HG03175 (cell line): ENCODE data around the gene PLK5.
A peak's percentile ranks its signal among the peaks of the same experiment; 100 is the strongest.
"Not testable (repeated sequence)": the region's sequence is repeated elsewhere in the genome, so short reads cannot be mapped to it uniquely, and the experiment has no call there.

Experiments
- ATAC-seq: cut with Tn5 transposase; IDR thresholded peaks from one replicate; pipeline ENCODE4 v1.9.1; 2021; ENCODE audit warnings: mild to moderate bottlenecking, moderate library complexity; ENCODE audit not compliant: unreplicated experiment

Gene PLK5, protein sequence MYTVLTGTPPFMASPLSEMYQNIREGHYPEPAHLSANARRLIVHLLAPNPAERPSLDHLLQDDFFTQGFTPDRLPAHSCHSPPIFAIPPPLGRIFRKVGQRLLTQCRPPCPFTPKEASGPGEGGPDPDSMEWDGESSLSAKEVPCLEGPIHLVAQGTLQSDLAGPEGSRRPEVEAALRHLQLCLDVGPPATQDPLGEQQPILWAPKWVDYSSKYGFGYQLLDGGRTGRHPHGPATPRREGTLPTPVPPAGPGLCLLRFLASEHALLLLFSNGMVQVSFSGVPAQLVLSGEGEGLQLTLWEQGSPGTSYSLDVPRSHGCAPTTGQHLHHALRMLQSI

DNA sequence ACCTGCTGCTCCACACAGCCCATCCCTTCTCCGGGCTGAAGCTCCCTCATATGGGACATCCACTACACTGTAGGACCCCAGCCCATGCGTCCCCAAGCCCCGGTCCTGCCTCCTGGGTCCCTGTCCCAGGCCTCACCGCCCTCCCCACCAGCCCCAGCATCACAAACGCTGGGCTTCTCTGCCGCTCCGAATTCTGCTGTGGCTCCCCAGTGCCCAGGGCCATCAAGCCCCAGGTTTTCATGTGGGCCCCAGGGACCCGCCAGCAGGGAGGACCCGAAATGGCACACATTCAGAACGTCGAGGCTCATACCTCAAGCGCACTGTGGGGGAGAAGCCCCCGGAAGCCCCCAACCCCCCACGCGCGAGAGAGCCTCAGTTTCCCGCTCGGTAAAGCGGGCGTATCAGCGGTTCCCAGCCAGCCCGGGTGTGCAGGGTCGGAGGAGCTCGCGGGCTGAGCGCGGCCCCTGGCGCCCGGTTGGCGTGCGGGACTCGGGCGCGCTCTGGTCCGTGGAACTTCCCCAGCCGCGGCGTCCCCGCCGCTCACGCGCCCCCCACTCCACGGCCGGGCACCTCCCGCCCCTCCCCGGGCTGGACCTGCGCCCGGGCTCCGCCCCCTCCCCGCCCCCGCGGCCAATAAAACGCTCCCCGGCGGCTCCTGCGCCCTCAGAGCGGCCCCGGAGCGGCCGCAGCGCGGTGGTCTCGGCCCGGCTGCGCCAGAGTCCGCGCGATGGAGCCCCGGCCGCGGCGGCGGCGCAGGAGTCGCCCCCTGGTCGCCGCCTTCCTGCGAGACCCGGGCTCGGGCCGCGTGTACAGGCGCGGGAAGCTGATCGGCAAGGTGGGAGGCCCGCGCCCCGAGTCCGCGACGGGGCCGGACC is at the start of gene PLK5:
PLK5 (plus strand) TSS at position 666 of the 875 bp plus-strand sequence. CDS start 2,920 bp downstream, outside the sequence.
- no peak for ATAC-seq

DNA sequence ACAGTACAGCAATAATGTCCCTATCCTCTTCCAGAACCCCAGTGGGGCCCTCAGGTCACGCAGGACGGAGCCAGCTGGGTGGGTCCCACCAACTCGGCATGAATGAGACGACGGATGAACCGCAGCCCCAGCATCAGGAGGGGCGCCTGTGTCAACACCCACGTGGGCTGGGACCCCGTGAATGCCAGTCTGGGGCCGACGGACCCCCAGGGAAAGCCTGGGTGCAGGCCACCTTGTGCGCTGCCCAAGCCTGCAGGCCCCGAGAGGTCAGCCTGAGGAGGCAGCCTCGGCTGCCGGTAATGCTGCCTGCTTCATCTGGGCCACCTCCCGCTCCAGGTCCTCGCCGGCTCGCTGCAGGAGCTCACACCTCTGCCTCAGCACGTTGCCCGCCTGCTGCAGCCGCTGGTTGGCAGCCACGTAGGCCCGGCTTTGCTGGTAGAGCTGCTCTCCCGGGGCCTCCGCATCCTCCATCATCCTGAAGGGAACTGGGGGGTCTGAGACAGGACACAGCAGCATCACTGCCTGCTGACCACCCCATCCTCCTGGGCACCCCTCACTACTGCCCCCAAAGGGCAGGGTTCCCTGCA is 49.0 kb upstream of the PLK5 start:
- ATAC-seq = no peak

DNA sequence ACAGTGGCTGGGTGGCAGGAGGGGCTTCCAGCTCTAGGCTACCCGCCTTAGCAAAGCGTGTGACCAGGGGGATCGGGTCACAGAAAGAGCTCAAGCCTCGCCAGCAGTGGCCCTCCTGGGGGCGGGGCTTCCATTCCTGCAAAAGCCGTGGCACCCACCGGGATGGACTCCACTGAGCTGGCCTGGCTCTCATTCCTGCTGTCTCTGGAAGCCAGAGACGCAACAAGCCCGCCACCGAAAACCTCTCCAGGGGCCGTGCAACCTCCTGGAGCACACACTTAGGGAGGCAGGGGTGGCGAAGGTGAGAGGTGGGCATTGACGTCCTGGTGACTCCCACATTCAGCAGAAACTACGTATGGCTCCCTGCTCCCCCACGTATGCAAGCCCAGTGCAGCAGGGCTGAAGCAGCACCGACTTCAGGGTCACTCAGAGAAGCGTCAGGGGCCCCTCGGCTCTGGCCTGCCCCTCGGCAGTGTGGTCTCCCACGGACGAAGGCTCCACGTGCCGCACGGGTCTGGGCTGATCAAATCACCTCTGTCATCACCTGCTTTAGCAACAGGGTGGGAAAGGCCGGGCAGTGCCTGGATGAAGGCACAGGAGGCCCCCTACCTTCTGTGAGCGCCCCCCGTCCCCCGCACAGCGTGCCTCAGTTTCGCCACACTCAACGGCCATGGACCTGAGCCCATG is 48.0 kb upstream of the PLK5 start:
- ATAC-seq = no peak

DNA sequence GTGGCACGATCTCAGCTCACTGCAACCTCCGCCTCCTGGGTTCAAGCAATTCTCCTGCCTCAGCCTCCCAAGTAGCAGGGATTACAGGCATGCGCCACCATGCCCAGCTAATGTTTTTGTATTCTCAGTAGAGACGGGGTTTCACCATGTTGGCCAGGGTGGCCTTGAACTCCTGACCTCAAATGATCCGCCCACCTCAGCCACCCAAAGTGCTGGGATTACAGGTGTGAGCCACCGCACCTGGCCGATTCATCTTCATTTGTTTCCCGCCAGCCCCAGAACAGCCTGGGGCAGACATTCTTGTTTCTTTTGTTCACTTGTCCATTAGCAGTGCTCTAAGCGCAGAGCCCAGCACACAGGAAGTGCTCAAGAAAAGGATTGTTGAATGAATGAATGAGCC is 46.8 kb upstream of the PLK5 start:
- not testable (repeated sequence) for ATAC-seq

DNA sequence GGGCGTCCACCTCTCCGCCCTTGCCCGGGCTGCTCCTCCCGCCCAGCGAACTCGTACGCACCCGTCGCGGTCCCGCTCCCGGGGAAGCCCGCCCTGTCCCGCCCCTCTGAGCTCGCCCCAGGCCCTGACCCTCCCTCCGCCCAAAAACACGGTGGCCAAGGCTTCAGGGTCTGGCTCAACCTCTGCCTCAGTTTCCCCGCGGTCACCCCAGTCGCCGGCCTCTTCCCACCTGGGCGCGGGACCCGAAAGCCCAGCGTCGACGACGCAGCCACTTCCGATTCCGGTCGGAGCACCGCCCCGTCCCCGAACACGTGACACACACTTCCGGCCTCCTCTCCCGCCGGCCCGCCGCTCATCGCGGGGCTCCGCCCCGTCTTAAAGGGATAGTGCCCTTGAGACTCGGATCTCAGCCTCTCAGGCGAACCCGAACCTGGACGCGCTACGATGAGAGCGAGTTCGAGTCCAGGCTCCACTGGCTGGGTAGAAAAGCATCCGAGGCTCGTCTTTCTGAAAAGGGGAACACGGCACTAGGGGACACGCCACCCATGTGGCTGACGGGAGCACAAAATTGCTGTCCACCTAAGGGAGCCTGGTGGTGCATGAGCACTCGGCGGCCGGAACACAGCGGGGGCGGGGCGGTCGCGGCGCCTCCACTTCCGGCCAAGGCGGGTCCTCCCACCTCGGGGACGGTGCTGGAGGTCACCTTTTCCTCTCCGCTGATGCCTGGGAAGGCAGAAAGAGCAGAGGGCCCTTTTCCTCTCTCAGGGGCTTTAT is 44.8 kb upstream of the PLK5 start, which contains the start of gene C19orf25:
C19orf25 (minus strand) TSS at position 282 of the 774 bp plus-strand sequence. CDS start 312 bp downstream, outside the sequence.
- ATAC-seq = peak; percentile 82

DNA sequence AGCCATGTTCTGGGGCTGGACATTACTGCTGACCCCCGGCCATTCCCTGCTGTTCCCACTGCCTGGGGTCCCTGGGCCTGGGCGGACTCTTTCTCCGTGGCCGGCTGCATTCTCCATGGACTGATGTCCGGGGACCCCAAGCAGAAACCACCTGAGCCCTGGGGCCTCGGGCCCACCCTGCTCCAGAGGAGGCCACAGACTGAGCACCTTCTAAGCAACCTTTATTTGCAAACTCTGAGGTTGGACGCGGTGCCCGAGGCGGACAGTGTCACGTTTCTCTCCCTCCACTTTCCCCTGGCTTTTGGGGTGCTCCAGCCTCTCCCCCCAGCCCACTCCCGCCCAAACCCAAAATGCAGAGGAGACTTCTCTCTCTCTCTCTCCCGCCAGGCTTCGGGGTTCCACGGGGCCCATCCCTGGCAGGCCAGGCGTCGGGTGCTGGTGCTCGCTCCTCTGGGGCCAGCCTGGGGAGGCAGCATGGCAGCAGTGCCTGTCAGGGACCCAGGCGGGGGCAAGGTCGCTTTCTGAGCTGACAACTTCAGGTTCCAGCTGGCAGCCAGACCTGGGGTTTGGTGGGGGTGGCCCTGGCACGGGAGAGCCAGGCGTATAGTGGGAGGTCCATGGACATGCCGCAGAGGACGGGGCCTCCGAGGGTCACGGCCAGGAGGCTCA is 42.5 kb upstream of the PLK5 start:
- ATAC-seq = no peak

DNA sequence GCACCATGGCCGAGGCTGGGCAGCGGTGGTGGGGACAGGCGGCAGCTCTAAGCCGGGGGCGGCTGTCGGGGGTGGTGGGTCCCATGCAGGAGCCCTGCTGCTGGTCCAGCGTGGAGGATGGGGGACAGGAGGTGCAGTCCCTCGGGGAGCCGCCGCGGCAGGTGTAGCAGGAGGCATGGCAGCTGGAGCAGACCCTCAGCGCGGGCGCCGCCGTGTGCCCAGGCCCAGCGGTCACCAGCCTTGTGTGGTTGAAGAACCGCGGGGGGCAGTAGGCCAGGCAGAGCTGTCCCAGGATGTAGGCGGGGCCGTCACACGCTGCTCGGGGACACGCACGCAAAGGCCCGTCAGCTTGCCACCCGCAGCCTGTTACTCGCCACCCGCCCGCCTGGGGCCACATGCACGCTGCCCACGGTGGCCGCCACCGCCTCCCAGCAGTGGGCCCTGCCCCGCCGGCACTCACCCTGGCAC is 42.0 kb upstream of the PLK5 start:
- no peak for ATAC-seq

DNA sequence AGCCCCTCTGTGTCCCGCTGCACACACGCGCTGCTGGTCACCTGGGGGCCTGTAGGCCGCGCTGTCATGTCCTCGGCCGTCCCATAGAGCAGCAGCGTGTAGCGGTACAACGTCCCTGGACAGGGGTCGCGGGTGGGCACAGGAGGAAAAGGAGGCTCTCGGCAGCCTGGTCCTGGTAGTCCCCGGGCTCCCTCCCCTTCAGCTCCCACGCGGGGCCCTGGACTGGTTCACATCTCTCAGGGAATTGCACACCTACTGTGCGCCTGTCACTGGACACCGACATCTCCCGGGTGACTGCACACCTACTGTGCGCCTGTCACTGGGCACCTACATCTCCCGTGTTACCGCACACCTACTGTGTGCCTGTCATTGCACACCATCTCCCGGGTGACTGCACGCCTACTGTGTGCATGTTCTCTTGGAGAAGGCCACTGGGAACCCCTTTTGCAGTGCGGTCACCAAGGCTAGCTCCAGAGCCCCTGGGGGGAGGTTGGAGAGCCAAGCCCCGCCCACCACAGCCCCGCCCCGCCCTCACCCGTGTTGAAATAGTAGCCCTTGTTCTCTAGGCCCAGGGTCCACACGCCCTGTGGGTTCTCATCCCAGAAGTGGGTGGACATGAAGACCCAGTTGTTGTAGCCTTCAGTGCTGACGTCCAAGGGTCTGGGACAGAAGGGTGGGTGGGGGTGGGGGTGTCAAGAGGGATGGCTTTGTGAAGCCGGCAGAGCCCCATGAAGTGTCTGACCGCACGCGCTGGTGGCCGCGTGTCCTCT is 41.3 kb upstream of the PLK5 start:
- ATAC-seq = no peak

DNA sequence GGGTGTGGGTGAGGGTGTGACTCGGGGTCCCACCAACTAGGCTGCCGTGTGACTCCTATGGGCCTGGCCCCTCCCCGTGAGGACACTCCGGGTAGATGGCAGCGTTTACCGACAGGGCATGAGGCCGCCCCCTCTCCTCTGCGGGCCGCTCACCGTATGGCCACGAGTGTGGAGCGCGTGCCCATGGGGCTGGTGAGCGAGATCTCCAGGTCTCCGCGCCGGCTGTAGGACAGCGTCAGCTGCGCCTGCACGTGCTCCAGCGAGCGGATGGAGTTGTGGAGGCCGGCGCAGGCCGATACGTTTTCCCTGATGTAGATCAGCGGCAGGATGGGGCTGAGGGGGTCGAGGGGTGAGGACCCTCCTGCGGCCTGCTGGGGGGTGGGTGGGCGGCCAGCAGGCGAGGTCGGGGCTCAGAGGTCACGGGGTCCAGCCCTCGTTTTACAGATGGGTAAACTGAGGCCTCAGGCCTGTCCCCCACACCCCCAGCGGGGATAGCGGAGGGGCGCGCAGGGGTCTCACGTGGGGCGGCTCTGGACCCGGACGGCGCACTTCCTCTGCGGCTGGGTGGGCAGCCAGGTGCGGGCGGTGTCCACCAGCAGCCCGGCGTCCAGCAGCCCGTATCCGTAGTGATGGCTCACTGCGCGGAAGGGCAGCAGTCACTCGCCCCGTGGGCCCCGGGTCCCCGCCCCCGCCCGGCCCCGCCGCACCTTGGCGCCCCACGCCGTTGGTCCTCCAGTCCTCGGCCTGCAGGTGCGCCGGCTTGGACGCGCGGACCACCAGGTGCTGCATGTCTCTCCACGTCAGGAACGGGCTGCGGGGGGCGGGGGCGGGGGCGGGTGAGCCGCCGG is 40.5 kb upstream of the PLK5 start:
- ATAC-seq = no peak

DNA sequence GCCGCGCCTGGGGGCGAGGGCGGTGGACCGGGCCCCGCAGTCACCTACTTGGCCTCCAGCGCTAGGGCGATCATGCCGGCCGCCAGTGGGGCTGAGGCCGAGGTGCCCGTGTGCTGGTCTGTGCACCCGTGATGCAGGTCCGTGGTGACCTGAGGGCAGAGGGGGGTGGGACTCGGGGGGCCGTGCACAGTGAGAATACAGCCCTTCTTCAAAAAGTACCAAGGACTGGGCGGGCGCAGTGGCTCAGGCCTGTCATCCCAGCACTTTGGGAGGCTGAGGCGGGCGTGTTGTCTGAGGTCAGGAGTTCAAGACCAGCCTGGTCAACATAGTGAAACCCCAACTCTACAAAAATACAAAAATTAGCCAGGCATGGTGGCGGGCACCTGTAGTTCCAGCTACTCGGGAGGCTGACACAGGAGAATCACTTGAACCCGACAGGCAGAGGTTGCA is 39.9 kb upstream of the PLK5 start:
- no peak for ATAC-seq

DNA sequence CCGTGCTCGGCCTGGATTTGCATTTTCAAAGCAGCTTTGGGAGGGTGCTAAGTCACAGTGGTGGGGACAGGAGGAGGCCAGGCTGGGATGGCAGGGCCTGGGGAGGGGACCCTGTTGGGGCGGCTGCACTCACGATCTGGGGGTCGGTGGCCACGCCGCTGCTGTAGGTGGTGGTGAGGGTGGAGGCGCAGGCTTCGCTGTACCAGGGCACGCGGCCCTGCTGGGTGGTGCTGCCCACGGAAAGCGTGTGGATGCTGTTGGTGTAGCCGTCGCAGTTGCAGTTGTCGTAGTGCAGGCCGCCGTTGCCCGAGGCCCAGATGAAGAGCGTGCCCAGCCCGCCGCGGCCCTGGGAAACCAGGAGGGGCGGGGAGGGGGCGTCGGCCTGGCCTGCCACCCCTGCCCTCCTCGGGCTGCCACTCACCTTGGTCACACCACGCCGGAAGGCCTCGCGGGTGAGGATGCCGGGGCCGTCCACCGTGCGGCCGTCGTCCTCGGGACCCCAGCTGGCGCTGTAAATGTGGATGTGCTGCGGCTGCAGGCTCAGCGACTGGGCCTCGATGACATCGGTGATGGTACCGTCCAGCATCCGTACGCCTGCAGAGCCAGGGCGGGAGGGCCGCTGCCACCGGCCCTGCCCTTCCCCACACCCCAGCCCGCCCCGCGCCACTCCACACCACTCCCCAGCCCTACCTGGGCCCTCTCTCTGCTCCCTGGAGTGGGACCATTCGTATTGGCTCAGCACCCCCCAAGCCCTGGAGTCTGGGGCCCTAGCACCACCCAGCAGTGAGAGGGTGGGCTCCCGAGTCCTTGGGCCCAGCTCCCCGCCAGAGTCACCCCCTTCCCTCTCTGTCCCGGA is 36.9 kb upstream of the PLK5 start:
- ATAC-seq = no peak

DNA sequence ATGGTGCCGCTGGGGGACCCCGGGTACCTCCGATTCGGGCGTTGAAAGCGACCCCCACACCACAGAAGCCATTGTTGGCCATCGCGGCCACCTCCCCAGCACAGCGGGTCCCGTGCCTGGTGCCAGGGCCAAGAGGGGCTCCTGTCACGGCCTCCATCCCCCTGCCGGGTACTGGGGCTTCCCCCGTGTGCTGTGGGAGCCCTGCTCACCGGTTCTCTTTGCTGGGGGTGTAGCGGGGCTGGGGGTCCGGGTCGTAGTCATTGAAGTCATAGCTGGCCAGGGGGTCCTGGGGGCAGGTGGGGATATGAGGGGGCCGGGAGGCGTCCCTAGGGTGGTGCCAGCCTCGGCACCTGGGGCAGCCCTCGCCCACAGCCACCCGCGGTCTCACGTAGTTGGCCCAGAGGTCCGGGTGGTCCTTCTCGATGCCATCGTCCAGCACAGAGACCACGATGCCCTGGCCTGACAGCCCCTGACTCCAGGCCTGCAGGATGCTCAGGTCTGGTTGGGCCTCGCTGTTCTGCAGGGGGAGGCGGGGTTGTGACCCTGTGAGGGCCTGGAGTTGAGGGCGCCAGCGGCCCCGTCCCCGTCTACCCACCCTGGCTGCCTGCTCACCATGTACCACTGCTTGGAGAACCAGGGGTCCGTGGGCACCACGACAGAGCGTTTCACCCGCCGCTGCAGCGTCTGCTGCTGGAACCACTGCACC is 36.1 kb upstream of the PLK5 start:
- no peak for ATAC-seq

DNA sequence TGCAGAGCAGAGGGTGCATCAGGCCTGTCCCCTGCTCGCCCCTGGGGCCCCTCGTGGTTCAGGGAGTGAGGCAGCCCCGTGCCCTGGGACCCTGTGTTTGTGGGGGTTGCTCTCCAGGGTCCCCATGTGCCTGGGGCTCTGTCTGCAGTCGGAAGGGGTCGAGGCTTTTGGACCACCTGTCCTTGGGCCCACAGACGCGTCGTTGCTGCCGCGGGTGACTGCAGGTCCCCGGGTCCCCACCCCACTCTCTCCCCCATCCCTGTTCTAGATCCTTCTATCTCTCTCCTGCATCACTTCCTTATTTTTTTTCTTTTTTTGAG is 35.6 kb upstream of the PLK5 start:
- no peak for ATAC-seq

DNA sequence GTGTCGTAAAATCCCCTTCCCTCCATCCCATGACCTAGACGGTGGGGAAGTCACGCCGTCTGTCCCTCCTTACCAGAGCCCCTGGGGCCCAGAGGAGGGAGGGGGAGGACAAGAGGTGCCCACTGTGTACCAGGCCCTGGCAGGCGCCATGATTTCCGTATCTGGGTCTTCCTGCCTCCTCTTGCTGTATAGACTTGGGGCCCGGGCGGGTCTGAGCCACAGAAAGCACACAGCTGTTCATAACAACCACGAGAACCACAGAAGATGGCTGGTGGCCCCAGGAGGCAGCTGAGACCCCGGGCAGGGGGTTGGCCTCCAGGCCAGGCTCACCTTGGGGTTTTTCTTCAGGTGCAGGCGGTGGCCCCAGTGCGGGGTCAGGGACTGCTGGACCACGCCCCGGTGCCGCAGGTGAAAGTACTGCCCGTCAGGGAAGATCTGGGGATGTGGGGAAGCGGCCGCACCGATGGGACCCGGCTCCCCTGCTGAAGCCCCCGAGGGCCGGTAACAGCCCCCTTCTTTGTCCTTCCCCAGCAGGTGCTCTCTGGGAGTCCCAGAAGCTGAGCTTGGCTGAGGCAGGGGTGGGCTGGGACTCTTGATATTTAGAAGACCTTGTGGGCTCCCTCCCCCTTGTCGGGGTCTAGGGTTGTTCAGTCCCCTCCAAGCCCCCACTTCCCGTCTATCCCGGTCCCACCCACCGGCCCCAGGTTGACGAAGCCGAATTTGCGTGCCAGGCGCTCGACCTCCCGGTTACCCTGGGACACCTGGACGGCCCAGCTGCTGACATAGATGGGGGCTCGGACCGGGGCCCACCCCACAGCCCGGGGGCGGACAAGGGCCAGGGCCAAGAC is 34.2 kb upstream of the PLK5 start:
- ATAC-seq = no peak

DNA sequence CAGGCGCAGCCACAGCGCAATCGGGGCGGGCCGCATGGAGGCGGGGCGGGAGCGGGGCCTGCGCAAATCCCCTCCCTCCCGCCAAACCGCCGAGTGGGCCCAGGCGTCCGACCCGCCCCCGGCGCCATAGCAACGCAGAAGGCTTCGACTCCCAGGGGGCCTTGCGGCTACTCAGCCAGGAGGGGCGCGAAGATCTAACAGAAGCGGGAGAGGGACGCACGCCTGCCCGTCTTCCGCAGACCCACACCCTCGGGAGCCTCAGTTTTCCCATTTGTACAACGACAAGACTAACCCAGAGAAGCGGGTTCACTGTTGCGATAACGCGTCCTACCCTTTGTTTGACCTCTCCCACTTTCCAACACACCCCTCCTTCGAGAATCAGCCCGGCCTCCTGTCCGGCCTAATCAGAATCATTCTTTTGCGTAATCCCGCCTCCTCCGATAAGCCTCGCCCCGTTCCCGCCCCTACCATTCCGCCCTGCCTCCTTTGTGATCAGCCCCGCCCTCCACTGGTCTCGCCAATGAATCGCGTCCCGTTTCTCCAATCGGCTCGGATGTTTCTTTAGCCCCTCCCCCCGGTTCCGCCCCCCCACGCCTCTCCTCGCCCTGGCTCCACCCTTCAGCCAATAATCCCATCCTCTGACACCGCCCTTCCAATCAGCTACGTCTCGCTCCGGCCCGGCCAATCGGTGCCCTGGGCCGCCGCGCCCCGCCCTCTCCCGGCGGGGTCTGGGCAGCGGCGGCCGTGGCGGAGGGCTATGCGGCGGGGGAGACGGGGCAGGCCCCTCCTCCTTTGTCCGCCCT is 33.4 kb upstream of the PLK5 start, which contains the start of gene PCSK4:
PCSK4 (minus strand) TSS at position 40 of the 803 bp plus-strand sequence; CDS start at position 36, 4 bp downstream.
- ATAC-seq = peak; percentile 86
